ENCODE results near the gene FTO.

DNA sequence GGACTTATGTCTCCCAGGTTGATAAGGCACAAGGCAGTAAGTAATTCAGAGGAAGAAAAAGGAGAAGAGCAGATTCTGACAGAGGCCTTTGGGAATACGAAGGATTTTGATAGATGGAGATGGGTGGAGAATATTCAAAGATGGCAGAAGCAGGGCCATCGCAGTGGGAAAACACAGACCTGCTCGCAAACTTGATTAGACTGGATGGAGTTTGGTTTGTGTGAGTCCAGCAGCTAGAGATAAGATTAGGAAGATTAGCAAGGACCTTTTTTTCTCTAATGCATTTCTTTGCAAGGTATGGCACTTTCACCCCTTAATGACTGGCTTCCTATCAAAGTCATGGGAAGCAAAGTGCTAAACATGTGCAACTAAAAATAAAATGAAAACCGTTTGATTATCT is 196.7 kb downstream of the FTO start:
- TF ChIP-seq EZH2 (IDR thresholded peaks at IDR 0.05; ENCODE audit: borderline replicate concordance): no peak
- TF ChIP-seq, protein P1, sequence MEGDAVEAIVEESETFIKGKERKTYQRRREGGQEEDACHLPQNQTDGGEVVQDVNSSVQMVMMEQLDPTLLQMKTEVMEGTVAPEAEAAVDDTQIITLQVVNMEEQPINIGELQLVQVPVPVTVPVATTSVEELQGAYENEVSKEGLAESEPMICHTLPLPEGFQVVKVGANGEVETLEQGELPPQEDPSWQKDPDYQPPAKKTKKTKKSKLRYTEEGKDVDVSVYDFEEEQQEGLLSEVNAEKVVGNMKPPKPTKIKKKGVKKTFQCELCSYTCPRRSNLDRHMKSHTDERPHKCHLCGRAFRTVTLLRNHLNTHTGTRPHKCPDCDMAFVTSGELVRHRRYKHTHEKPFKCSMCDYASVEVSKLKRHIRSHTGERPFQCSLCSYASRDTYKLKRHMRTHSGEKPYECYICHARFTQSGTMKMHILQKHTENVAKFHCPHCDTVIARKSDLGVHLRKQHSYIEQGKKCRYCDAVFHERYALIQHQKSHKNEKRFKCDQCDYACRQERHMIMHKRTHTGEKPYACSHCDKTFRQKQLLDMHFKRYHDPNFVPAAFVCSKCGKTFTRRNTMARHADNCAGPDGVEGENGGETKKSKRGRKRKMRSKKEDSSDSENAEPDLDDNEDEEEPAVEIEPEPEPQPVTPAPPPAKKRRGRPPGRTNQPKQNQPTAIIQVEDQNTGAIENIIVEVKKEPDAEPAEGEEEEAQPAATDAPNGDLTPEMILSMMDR (IDR thresholded peaks at IDR 0.05; ENCODE audit: poor library complexity): no peak

Data from hepatocyte (in vitro differentiated cells).